SU-DHL-6 (cell line): ENCODE data around the gene EEF2K.

Experiments used
- H2AFZ ChIP-seq: fragments of 200-600 bp; sonication (generic); 2 replicates; pipeline ENCODE4 v1.6.1; 2014; ENCODE audit warnings: low read depth, mild to moderate bottlenecking, moderate library complexity, mixed read lengths, antibody characterized with exemption, low read length; ENCODE audit not compliant: severe bottlenecking
- H3F3A ChIP-seq: fragments of 200-600 bp; shearing (Covaris generic); 2 replicates; pipeline ENCODE4 v1.6.0; 2016; ENCODE audit warnings: antibody characterized with exemption, mild to moderate bottlenecking; ENCODE audit not compliant: insufficient read depth
- H3K27ac ChIP-seq: fragments of 200-600 bp; sonication (generic); 2 replicates; pipeline ENCODE4 v1.5.1; 2016; ENCODE audit warnings: low read depth, mild to moderate bottlenecking, low read length, moderate library complexity, mixed read lengths
- H3K27me3 ChIP-seq: fragments of 200-600 bp; sonication (generic), shearing (Covaris generic); 2 replicates; pipeline ENCODE4 v1.6.0; 2014; ENCODE audit warnings: mild to moderate bottlenecking, low read length
- H3K36me3 ChIP-seq: fragments of 200-600 bp; sonication (generic); 2 replicates; pipeline ENCODE4 v1.6.1; 2014; ENCODE audit warnings: mild to moderate bottlenecking, low read length, mixed read lengths
- H3K4me2 ChIP-seq: fragments of 300-600, 200-600 bp; shearing (Covaris generic), sonication (generic); 2 replicates; pipeline ENCODE4 v1.6.0; 2014; ENCODE audit warnings: low read length, low read depth, mild to moderate bottlenecking; ENCODE audit not compliant: poor library complexity, severe bottlenecking
- H3K4me3 ChIP-seq: fragments of 200-600 bp; sonication (generic); 2 replicates; pipeline ENCODE4 v1.5.1; 2014; ENCODE audit warnings: antibody characterized with exemption, low read length, mild to moderate bottlenecking, mixed read lengths; ENCODE audit not compliant: insufficient read depth, poor library complexity, severe bottlenecking
- H3K79me2 ChIP-seq: fragments of 200-600 bp; sonication (generic); 2 replicates; pipeline ENCODE4 v1.6.1; 2014; ENCODE audit warnings: mild to moderate bottlenecking, low read length, moderate library complexity; ENCODE audit not compliant: insufficient read depth
- H3K9ac ChIP-seq: fragments of 200-600 bp; sonication (generic); 2 replicates; pipeline ENCODE4 v1.7.0; 2014; ENCODE audit warnings: mild to moderate bottlenecking, low read length
- H3K9me2 ChIP-seq: fragments of 200-600 bp; sonication (generic); replicated peaks from 2 replicates; pipeline ENCODE4 v1.6.1; 2014; ENCODE audit warnings: low read length; ENCODE audit not compliant: insufficient read depth
- H3K9me3 ChIP-seq: fragments of 200-600 bp; sonication (generic); 2 replicates; pipeline ENCODE4 v1.6.1; 2014; ENCODE audit warnings: low read length, mixed read lengths; ENCODE audit not compliant: insufficient read depth
- H4K20me1 ChIP-seq: fragments of 200-600 bp; sonication (generic); 2 replicates; pipeline ENCODE4 v1.6.1; 2014; ENCODE audit warnings: low read depth, mild to moderate bottlenecking, antibody characterized with exemption, low read length, moderate library complexity, mixed read lengths
- CTCF ChIP-seq: fragments of 200-600 bp; sonication (generic); IDR thresholded peaks from one replicate; pipeline ENCODE4 v1.5.1; 2017; ENCODE audit warnings: antibody characterized with exemption, mild to moderate bottlenecking, low read length, moderate library complexity; ENCODE audit not compliant: insufficient read depth, poor library complexity, severe bottlenecking
- EZH2phosphoT487 ChIP-seq: fragments of 200-600 bp; sonication (generic), shearing (Covaris generic); conservative IDR thresholded peaks from 2 replicates; pipeline ENCODE4 v1.6.1; 2018; ENCODE audit warnings: mild to moderate bottlenecking, antibody characterized with exemption, low read length, moderate library complexity, mixed read lengths

EEF2K gene

GRCh38 chr16:22177968-22178930 lies 27.8 kb upstream of the EEF2K start:
- no peak overlapping the region for H3K27ac ChIP-seq
- TF ChIP-seq EZH2phosphoT487 (no peak), CTCF (no peak)
- no peak overlapping the region for H3K4me2 ChIP-seq
- H4K20me1 ChIP-seq: no peaks in the 10 kb centered on the region
- H3K36me3 ChIP-seq: no peaks in the 10 kb centered on the region
- no peak overlapping the region for H3K4me3 ChIP-seq
- no peaks in the 10 kb centered on the region for H3F3A ChIP-seq
- H3K79me2 ChIP-seq: no peaks in the 10 kb centered on the region
- no peaks in the 10 kb centered on the region for H3K9me2 ChIP-seq
- H2AFZ ChIP-seq: no peak overlapping the region
- H3K9me3 ChIP-seq: no peaks in the 10 kb centered on the region
- H3K27me3 ChIP-seq: no peaks in the 10 kb centered on the region
- no peak overlapping the region for H3K9ac ChIP-seq

- H3K9me3 ChIP-seq: no peaks in the 10 kb centered on the region
- H3K79me2 ChIP-seq: no peaks in the 10 kb centered on the region
- H2AFZ ChIP-seq: no peak overlapping the region
- H3K36me3 ChIP-seq: no peaks in the 10 kb centered on the region
- no peaks in the 10 kb centered on the region for H3F3A ChIP-seq
- TF ChIP-seq CTCF: no peak
- TF ChIP-seq EZH2phosphoT487: no peak
- no peak overlapping the region for H3K9ac ChIP-seq
- H3K9me2 ChIP-seq: no peaks in the 10 kb centered on the region
- no peak overlapping the region for H3K27ac ChIP-seq
- no peak overlapping the region for H3K4me3 ChIP-seq
- H3K27me3 ChIP-seq: no peaks in the 10 kb centered on the region
- no peak overlapping the region for H3K4me2 ChIP-seq
- H4K20me1 ChIP-seq: no peaks in the 10 kb centered on the region
Measured at GRCh38 chr16:22181426-22181825, 24.7 kb upstream of the EEF2K start.

- Histone ChIP-seq H2AFZ (no peak overlapping the region), H3K4me2 (no peak overlapping the region), H4K20me1 (no peaks in the 10 kb centered on the region), H3K27me3 (no peaks in the 10 kb centered on the region), H3K36me3 (no peaks in the 10 kb centered on the region), H3K9me2 (no peaks in the 10 kb centered on the region), H3K4me3 (no peak overlapping the region), H3K9me3 (no peaks in the 10 kb centered on the region), H3K79me2 (no peaks in the 10 kb centered on the region), H3K9ac (no peak overlapping the region), H3K27ac (no peak overlapping the region), H3F3A (no peaks in the 10 kb centered on the region)
- TF ChIP-seq EZH2phosphoT487 (no peak), CTCF (no peak)
Measured at GRCh38 chr16:22181843-22182242, 24.2 kb upstream of the EEF2K start.
